Panc1 (cell line): Measurements from ENCODE around the gene ZNF570. TPM values are rescaled to one million over a fixed set of nuclear protein-coding genes. Genes with fewer than 3 reads are reported as not detected.

Experiments
- ATAC-seq: fragments of 200-7000 bp; cut with Tn5 transposase; 2 replicates; pipeline ENCODE4 v1.9.1; 2020; ENCODE audit warnings: mild to moderate bottlenecking, moderate library complexity
- BruUV-seq: library from RNA; stranded (reverse); fragments of 400-500 nt; replicated peaks from 2 replicates; lab custom pipeline; 2021; lab: Mats Ljungman, UMichigan
- CTCF ChIA-PET: fragments of 300-600 bp; sonication (Branson Sonifier 250); formaldehyde crosslinking; loops from one replicate; lab custom pipeline; 2022; ENCODE audit warnings: antibody characterized with exemption; lab: Charles Lee
- POLR2A ChIA-PET: fragments of 300-600 bp; sonication (Branson Sonifier 250); formaldehyde crosslinking; loops from one replicate; lab custom pipeline; 2022; ENCODE audit warnings: antibody characterized with exemption; lab: Charles Lee
- DNase-seq: peaks from one replicate; pipeline ENCODE4 v3.0.0-alpha.2; 2010; ENCODE audit warnings: low read depth, low spot score
- H3K27ac ChIP-seq: 2 replicates; pipeline ENCODE4 v1.5.1; 2011; ENCODE audit warnings: mild to moderate bottlenecking, low read length, inconsistent platforms
- H3K27me3 ChIP-seq: fragments of 200-500 bp; sonication (Bioruptor generic); 2 replicates; pipeline ENCODE4 v1.6.0; 2014; ENCODE audit warnings: low read length, inconsistent platforms; ENCODE audit not compliant: control insufficient read depth, insufficient read depth
- H3K36me3 ChIP-seq: fragments of 200-500 bp; sonication (Bioruptor generic); 2 replicates; pipeline ENCODE4 v1.5.1; 2014; ENCODE audit warnings: inconsistent platforms, mild to moderate bottlenecking, low read length, moderate library complexity; ENCODE audit not compliant: control insufficient read depth, insufficient read depth
- H3K4me1 ChIP-seq: 2 replicates; pipeline ENCODE4 v1.5.1; 2011; ENCODE audit warnings: inconsistent platforms, mild to moderate bottlenecking, low read length, moderate library complexity; ENCODE audit not compliant: control insufficient read depth, insufficient read depth
- H3K4me3 ChIP-seq, 2 experiments: 2 replicates each; pipeline ENCODE4 v1.5.1; 2011 to 2012; ENCODE audit warnings: low read depth in 2 of 2, low read length in 2 of 2, mild to moderate bottlenecking in 2 of 2, inconsistent platforms in 1 of 2, moderate library complexity in 1 of 2
- H3K9me3 ChIP-seq: fragments of 200-500 bp; sonication (Bioruptor generic); 2 replicates; pipeline ENCODE4 v1.5.1; 2014; ENCODE audit warnings: low read depth, mild to moderate bottlenecking, inconsistent platforms, low read length, moderate library complexity; ENCODE audit not compliant: control insufficient read depth, insufficient read depth
- POLR2AphosphoS5 ChIP-seq: IDR thresholded peaks from 2 replicates; pipeline ENCODE4 v1.6.1; 2012; ENCODE audit warnings: mild to moderate bottlenecking, low read depth, low read length, moderate library complexity
- REST ChIP-seq, 2 experiments: IDR thresholded peaks; 2 replicates each; pipeline ENCODE4 v1.6.1; 2011 to 2012; ENCODE audit warnings: low read depth in 2 of 2, control low read depth in 1 of 2, low read length in 1 of 2, mild to moderate bottlenecking in 1 of 2, moderate library complexity in 1 of 2; ENCODE audit not compliant: insufficient read depth in 1 of 2
- SIN3A ChIP-seq: IDR thresholded peaks from 2 replicates; pipeline ENCODE4 v1.6.1; 2012; ENCODE audit warnings: low read depth, mild to moderate bottlenecking, low read length, moderate library complexity, borderline replicate concordance; ENCODE audit not compliant: insufficient read depth
- TCF7L2 ChIP-seq: IDR thresholded peaks from 2 replicates; pipeline ENCODE4 v1.6.1; 2011; ENCODE audit warnings: mild to moderate bottlenecking, low read depth, low read length, inconsistent platforms
- in situ Hi-C: cut with HindIII; loops from 2 replicates; pipeline ENCODE4 v1.10.0; 2016; ENCODE audit warnings: low sequenced_read_pairs, low pct_unique_long_range_greater_than_20kb
- intact Hi-C: fragments of 100-400 bp; cut with micrococcal nuclease; formaldehyde crosslinking; loops from one replicate; pipeline ENCODE4 v1.10.0; 2022; ENCODE audit not compliant: unreplicated experiment
- total RNA-seq: library from RNA; stranded (reverse); gene quantifications from one replicate; pipeline ENCODE4 v1.2.1, GENCODE V29; 2021; ENCODE audit not compliant: unreplicated experiment
- TF ChIP-seq, protein P1 (sequence below): fragments of 450-650 bp; IDR thresholded peaks from 2 replicates; pipeline ENCODE4 v1.5.1; 2017; ENCODE audit warnings: mild to moderate bottlenecking

Gene ZNF570
- total RNA-seq, 1 experiment from 2014 or later: 10.1 TPM

GRCh38 chr19:37466277-37466797 lies 2.8 kb upstream of the ZNF570 start:
- ChIA-PET CTCF (no interaction called here), POLR2A (interaction anchor here (0.5 to 0.6 kb wide), 2 partner anchors 10 to 686 kb away, joined by 3 to 5 read pairs; no protein-coding TSS in a partner anchor)

GRCh38 chr19:37466798-37467607 lies 2.2 kb upstream of the ZNF570 start, which contains the start of gene ZNF569:
TSS of gene ZNF569 (minus strand) at chr19:37467444. CDS start at chr19:37444921, 22,523 bp downstream.
- Histone ChIP-seq H3K9me3 (peaks cover 45% of the 10 kb centered on the region; the same call in 1 of the 2 replicates), H3K4me3 (peak within 1 kb of the TSS; percentile 85 to 93), H3K4me1 (peaks cover 7% of the 10 kb centered on the region; the same call in 1 of the 2 replicates), H3K27me3 (no peaks in the 10 kb centered on the region), H3K36me3 (peaks cover 11% of the 10 kb centered on the region), H3K27ac (peak within 1 kb of the TSS; percentile 94)
- peak; percentile 83 for ATAC-seq
- in situ Hi-C loops (no loop called here), intact Hi-C loops (loop anchor here (5.0 kb wide), 1 partner anchor 185 kb away; no protein-coding TSS in a partner anchor)
- peak; percentile 91 for DNase-seq
- ChIA-PET CTCF (no interaction called here), POLR2A (no interaction called here)
- TF ChIP-seq, protein P1, sequence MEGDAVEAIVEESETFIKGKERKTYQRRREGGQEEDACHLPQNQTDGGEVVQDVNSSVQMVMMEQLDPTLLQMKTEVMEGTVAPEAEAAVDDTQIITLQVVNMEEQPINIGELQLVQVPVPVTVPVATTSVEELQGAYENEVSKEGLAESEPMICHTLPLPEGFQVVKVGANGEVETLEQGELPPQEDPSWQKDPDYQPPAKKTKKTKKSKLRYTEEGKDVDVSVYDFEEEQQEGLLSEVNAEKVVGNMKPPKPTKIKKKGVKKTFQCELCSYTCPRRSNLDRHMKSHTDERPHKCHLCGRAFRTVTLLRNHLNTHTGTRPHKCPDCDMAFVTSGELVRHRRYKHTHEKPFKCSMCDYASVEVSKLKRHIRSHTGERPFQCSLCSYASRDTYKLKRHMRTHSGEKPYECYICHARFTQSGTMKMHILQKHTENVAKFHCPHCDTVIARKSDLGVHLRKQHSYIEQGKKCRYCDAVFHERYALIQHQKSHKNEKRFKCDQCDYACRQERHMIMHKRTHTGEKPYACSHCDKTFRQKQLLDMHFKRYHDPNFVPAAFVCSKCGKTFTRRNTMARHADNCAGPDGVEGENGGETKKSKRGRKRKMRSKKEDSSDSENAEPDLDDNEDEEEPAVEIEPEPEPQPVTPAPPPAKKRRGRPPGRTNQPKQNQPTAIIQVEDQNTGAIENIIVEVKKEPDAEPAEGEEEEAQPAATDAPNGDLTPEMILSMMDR: no peak
- TF ChIP-seq TCF7L2 (peak; percentile 93), POLR2AphosphoS5 (peak; percentile 54), REST (IDR thresholded peaks at IDR 0.05; ENCODE audit: insufficient read depth in 1 of 2, low read depth in 2 of 2, low read length in 1 of 2) (no peak), SIN3A (peak; percentile 65; the same call in 1 of the 2 replicates)
- no TSS peak for BruUV-seq

More at GRCh38 chr19:37466277-37466797, 2.8 kb upstream of the ZNF570 start:
- in situ Hi-C loops: no loop called here
- peaks cover 45% of the 10 kb centered on the region; the same call in 1 of the 2 replicates for H3K9me3 ChIP-seq
- TF ChIP-seq POLR2AphosphoS5: no peak
- no peak for TF ChIP-seq REST (IDR thresholded peaks at IDR 0.05; ENCODE audit: insufficient read depth in 1 of 2, low read depth in 2 of 2, low read length in 1 of 2)
- TF ChIP-seq, protein P1: no peak
- TF ChIP-seq SIN3A: no peak
- no peak for TF ChIP-seq TCF7L2
- ATAC-seq (no peak), DNase-seq (no peak)
- peaks cover 7% of the 10 kb centered on the region; the same call in 1 of the 2 replicates for H3K4me1 ChIP-seq
- H3K4me3 ChIP-seq: peak overlapping the region; percentile 85 to 93
- BruUV-seq: no TSS peak
- intact Hi-C loops: loop anchor here (5.0 kb wide), 1 partner anchor 186 kb away; no protein-coding TSS in a partner anchor
- no peaks in the 10 kb centered on the region for H3K27me3 ChIP-seq
- peak overlapping the region; percentile 94 for H3K27ac ChIP-seq
- H3K36me3 ChIP-seq: peaks cover 11% of the 10 kb centered on the region
